ENCODE data around the gene DDX17. TPM values are rescaled to one million over a fixed set of nuclear protein-coding genes. Genes with fewer than 3 reads are reported as not detected.

DDX17 gene
- total RNA-seq, 2 donors from 2014 or later: 507 to 621 TPM

DNA sequence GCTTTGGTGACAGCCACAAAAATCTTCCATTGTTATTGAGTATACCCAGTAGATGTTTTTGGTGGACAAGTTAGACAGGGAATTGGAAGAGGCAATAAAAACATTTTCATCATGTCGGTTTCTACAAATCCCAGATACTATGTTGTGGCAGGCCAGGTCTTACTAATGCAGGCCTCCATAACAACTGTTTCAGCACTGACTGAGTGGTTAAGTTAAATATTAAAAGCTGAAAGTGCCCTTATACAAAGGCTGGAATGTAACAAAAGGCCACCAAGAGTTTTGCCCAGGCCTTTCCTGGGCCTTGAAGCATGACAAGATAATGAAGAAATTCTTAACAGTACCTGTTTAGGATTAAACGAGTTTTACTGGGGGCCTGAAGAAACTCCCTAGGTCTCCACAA is 34.6 kb upstream of the DDX17 start:
- TF ChIP-seq, protein P1, sequence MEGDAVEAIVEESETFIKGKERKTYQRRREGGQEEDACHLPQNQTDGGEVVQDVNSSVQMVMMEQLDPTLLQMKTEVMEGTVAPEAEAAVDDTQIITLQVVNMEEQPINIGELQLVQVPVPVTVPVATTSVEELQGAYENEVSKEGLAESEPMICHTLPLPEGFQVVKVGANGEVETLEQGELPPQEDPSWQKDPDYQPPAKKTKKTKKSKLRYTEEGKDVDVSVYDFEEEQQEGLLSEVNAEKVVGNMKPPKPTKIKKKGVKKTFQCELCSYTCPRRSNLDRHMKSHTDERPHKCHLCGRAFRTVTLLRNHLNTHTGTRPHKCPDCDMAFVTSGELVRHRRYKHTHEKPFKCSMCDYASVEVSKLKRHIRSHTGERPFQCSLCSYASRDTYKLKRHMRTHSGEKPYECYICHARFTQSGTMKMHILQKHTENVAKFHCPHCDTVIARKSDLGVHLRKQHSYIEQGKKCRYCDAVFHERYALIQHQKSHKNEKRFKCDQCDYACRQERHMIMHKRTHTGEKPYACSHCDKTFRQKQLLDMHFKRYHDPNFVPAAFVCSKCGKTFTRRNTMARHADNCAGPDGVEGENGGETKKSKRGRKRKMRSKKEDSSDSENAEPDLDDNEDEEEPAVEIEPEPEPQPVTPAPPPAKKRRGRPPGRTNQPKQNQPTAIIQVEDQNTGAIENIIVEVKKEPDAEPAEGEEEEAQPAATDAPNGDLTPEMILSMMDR (conservative IDR thresholded peaks at IDR 0.05): no peak
- H3K27ac ChIP-seq (ENCODE audit: low read depth, low read length): no peak overlapping the region
- peaks cover 4% of the 10 kb centered on the region for H3K4me1 ChIP-seq (ENCODE audit: control insufficient read depth, insufficient read depth, low read length)
- peaks cover 21% of the 10 kb centered on the region for H3K36me3 Mint-ChIP-seq (ENCODE audit: low read depth)
- DNase-seq: no peak
- H3K9ac ChIP-seq (ENCODE audit: extremely low read depth, low read length, poor library complexity, severe bottlenecking): no peak overlapping the region
- no peaks in the 10 kb centered on the region for H3K27me3 Mint-ChIP-seq (ENCODE audit: insufficient read depth)
- no peaks in the 10 kb centered on the region for H3K27me3 ChIP-seq (ENCODE audit: control insufficient read depth, insufficient read depth, low read length, poor library complexity, severe bottlenecking)
- peaks cover 29% of the 10 kb centered on the region for H3K9me3 Mint-ChIP-seq
- H3K4me3 Mint-ChIP-seq: no peak overlapping the region
- no peak overlapping the region for H3K27ac Mint-ChIP-seq
- H3K9me3 ChIP-seq (ENCODE audit: control insufficient read depth, low read length): peaks cover 24% of the 10 kb centered on the region
- H3K36me3 ChIP-seq (ENCODE audit: control insufficient read depth, insufficient read depth, low read length): no peaks in the 10 kb centered on the region
- peaks cover 11% of the 10 kb centered on the region for H3K4me1 Mint-ChIP-seq
- peak overlapping the region; percentile 38 for H3K4me3 ChIP-seq (ENCODE audit: low read length)
- WGBS, 2 experiments (ENCODE audit: insufficient coverage in 1 of 2, insufficient read length in 1 of 2): 86 to 88% methylated on average over 2 of the region's 2 CpGs

DNA sequence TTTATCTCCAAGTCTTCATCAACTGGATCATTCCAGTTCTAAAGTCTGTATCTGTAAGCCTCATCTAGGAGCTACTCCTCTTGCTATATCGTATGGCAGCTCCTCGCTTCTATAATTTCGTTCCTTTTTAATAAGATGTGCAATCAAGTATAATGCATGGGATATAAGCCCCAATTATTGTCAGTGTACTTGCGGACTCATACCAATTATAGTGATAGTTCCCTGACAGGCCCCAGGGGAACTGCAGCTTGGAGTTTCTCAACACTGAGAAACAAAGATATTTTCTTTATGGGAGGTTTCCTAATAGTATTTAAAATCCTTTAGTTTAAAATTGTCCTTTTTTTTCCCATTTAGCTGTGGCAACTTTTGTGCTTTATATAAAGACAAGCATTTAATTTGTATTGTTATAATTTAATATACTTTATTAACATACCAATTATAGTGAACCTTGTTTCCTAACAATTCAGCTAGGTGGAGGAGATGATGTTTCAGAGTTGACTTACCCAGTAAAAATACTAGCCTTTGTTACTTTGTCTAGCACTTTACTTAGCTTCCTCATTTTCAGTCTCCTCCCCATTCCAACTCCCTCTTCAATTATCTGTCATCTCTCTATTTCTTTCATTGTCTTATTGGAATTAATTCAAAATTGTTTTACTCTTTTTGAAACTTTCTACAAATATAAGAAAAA is 25.3 kb upstream of the DDX17 start:
- Histone ChIP-seq H3K9ac (ENCODE audit: extremely low read depth, low read length, poor library complexity, severe bottlenecking) (no peak overlapping the region), H3K27ac (ENCODE audit: low read depth, low read length) (no peak overlapping the region), H3K27me3 (ENCODE audit: control insufficient read depth, insufficient read depth, low read length, poor library complexity, severe bottlenecking) (no peaks in the 10 kb centered on the region), H3K36me3 (ENCODE audit: control insufficient read depth, insufficient read depth, low read length) (no peaks in the 10 kb centered on the region), H3K9me3 (ENCODE audit: control insufficient read depth, low read length) (no peaks in the 10 kb centered on the region), H3K4me1 (ENCODE audit: control insufficient read depth, insufficient read depth, low read length) (no peaks in the 10 kb centered on the region), H3K4me3 (ENCODE audit: low read length) (no peak overlapping the region)
- H3K27me3 Mint-ChIP-seq (ENCODE audit: insufficient read depth): no peaks in the 10 kb centered on the region
- DNase-seq: no peak
- H3K4me1 Mint-ChIP-seq: peaks cover 4% of the 10 kb centered on the region
- no peaks in the 10 kb centered on the region for H3K36me3 Mint-ChIP-seq (ENCODE audit: low read depth)
- TF ChIP-seq, protein P1 (conservative IDR thresholded peaks at IDR 0.05): no peak
- 97% methylated on average over 4 of the region's 4 CpGs; no CpG with 5 or more reads in 1 of the 2 experiments for WGBS, 2 experiments (ENCODE audit: insufficient coverage in 1 of 2, insufficient read length in 1 of 2)
- no peak overlapping the region for H3K27ac Mint-ChIP-seq
- no peaks in the 10 kb centered on the region for H3K9me3 Mint-ChIP-seq
- H3K4me3 Mint-ChIP-seq: no peak overlapping the region

DNA sequence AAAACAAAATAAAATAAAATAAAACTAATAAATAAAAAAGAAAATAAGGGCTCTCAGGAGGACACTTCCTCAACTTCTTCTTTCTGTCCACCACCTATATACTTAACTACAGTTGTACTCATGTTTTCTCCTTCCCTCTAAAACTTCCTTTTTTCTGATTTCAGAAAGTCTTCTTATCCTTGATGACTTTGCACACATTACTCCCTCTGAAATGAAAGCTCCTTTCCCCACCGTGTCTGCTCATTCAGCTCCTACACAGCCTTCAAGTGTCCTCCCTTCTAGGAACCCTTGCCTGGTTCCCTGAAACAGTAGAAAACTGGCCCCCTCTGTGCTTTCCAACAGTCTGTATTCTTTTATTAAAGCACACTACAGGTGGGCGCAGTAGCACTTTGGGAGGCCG is 18.3 kb upstream of the DDX17 start:
- Mint-ChIP-seq H3K27me3 (ENCODE audit: insufficient read depth) (no peaks in the 10 kb centered on the region), H3K4me3 (no peak overlapping the region), H3K9me3 (no peaks in the 10 kb centered on the region), H3K27ac (no peak overlapping the region), H3K36me3 (ENCODE audit: low read depth) (no peaks in the 10 kb centered on the region), H3K4me1 (no peaks in the 10 kb centered on the region)
- Histone ChIP-seq H3K9ac (ENCODE audit: extremely low read depth, low read length, poor library complexity, severe bottlenecking) (no peak overlapping the region), H3K9me3 (ENCODE audit: control insufficient read depth, low read length) (no peaks in the 10 kb centered on the region), H3K36me3 (ENCODE audit: control insufficient read depth, insufficient read depth, low read length) (no peaks in the 10 kb centered on the region), H3K4me1 (ENCODE audit: control insufficient read depth, insufficient read depth, low read length) (no peaks in the 10 kb centered on the region), H3K4me3 (ENCODE audit: low read length) (no peak overlapping the region), H3K27me3 (ENCODE audit: control insufficient read depth, insufficient read depth, low read length, poor library complexity, severe bottlenecking) (no peaks in the 10 kb centered on the region), H3K27ac (ENCODE audit: low read depth, low read length) (no peak overlapping the region)
- 83 to 94% methylated on average over 1 to 3 of the region's 3 CpGs for WGBS, 2 experiments (ENCODE audit: insufficient coverage in 1 of 2, insufficient read length in 1 of 2)
- TF ChIP-seq, protein P1 (conservative IDR thresholded peaks at IDR 0.05): no peak
- DNase-seq: no peak

Data from endodermal cell (in vitro differentiated cells).